Fibroblast of lung (primary cell): Measurements from ENCODE around the gene SRCAP. TPM values are rescaled to one million over a fixed set of nuclear protein-coding genes. Genes with fewer than 3 reads are reported as not detected.

Source experiments
- DNase-seq, 2 donors: peaks; one replicate each; pipeline versions ENCODE4 v3.0.0 to v3.0.0-alpha.2; 2010; ENCODE audit warnings: low read depth in 2 of 2
- H2AFZ ChIP-seq: 2 replicates; pipeline ENCODE4 v1.5.1; 2012; ENCODE audit warnings: low read length, control low read depth, inconsistent platforms
- H3K27ac ChIP-seq: 2 replicates; pipeline ENCODE4 v1.5.1; 2011; ENCODE audit warnings: low read length, control low read depth; ENCODE audit not compliant: insufficient read depth
- H3K27me3 ChIP-seq: 2 replicates; pipeline ENCODE4 v1.5.1; 2011; ENCODE audit warnings: mild to moderate bottlenecking, low read length; ENCODE audit not compliant: control insufficient read depth, insufficient read depth
- H3K36me3 ChIP-seq: 2 replicates; pipeline ENCODE4 v1.5.1; 2011; ENCODE audit warnings: low read length; ENCODE audit not compliant: control insufficient read depth, insufficient read depth
- H3K4me1 ChIP-seq: 2 replicates; pipeline ENCODE4 v1.5.1; 2011; ENCODE audit warnings: low read length; ENCODE audit not compliant: control insufficient read depth, insufficient read depth; ENCODE audit errors: extremely low read depth
- H3K4me2 ChIP-seq: 2 replicates; pipeline ENCODE4 v1.5.1; 2011; ENCODE audit warnings: low read length, control low read depth; ENCODE audit not compliant: insufficient read depth; ENCODE audit errors: extremely low read depth
- H3K4me3 ChIP-seq, 4 experiments: fragments of 200-600 bp in 1 of 4; sonication (generic) in 1 of 4; replicated peaks in 1 of 4; 2 replicates each; pipeline ENCODE4 v1.5.1; 2011 to 2016; ENCODE audit warnings: low read length in 4 of 4, low read depth in 3 of 4, mild to moderate bottlenecking in 3 of 4, control low read depth in 2 of 4, inconsistent platforms in 1 of 4, mixed read lengths in 1 of 4; ENCODE audit not compliant: insufficient read depth in 1 of 4; ENCODE audit errors: control extremely low read depth in 1 of 4
- H3K79me2 ChIP-seq: 2 replicates; pipeline ENCODE4 v1.5.1; 2012; ENCODE audit warnings: mild to moderate bottlenecking, low read length, inconsistent platforms; ENCODE audit not compliant: control insufficient read depth, insufficient read depth
- H3K9ac ChIP-seq: 2 replicates; pipeline ENCODE4 v1.5.1; 2011; ENCODE audit warnings: mild to moderate bottlenecking, low read length, control low read depth; ENCODE audit not compliant: insufficient read depth
- H3K9me3 ChIP-seq: 2 replicates; pipeline ENCODE4 v1.5.1; 2012; ENCODE audit warnings: low read depth, low read length; ENCODE audit not compliant: control insufficient read depth, insufficient read depth
- H4K20me1 ChIP-seq: 2 replicates; pipeline ENCODE4 v1.5.1; 2011; ENCODE audit warnings: low read length; ENCODE audit not compliant: control insufficient read depth, insufficient read depth; ENCODE audit errors: extremely low read depth
- CTCF ChIP-seq, 2 donors: IDR thresholded peaks in 1 of 2; conservative IDR thresholded peaks in 1 of 2; 1 replicate in 1 of 2; 2 replicates in 1 of 2; pipeline ENCODE4 v1.5.1; 2011 to 2012; ENCODE audit warnings: low read length in 2 of 2, control low read depth in 1 of 2, inconsistent platforms in 1 of 2, low read depth in 1 of 2, mild to moderate bottlenecking in 1 of 2
- EZH2 ChIP-seq: IDR thresholded peaks from 2 replicates; pipeline ENCODE4 v1.5.1; 2012; ENCODE audit warnings: low read length, control low read depth, mild to moderate bottlenecking; ENCODE audit errors: missing control alignments
- polyA plus RNA-seq, 2 donors: library from polyadenylated mRNA; depleted of rRNA in 1 of 2; stranded (reverse) in 1 of 2; unstranded in 1 of 2; fragments of >200 nt; gene quantifications; 2 replicates each; pipeline ENCODE4 v1.2.1, GENCODE V29; 2011 to 2012; ENCODE audit warnings: missing spikeins in 1 of 2
- total RNA-seq: library from RNA; depleted of rRNA; stranded (reverse); fragments of >200 nt; gene quantifications from 2 replicates; pipeline ENCODE4 v1.2.1, GENCODE V29; 2014

SRCAP gene
- total and polyA plus RNA-seq, 2 donors (not counting 1 experiment from before 2014, with no cell fraction given) = 3.5 to 14.2 TPM

- peaks cover 18% of the 10 kb centered on the region for H3K79me2 ChIP-seq
- peak overlapping the region; percentile 28 for H3K27ac ChIP-seq
- no peaks in the 10 kb centered on the region for H4K20me1 ChIP-seq
- no peak overlapping the region for H2AFZ ChIP-seq
- peaks cover 4% of the 10 kb centered on the region for H3K4me1 ChIP-seq
- H3K9me3 ChIP-seq = no peaks in the 10 kb centered on the region
- peaks cover 56% of the 10 kb centered on the region for H3K36me3 ChIP-seq
- no peaks in the 10 kb centered on the region for H3K27me3 ChIP-seq
- no peak overlapping the region for H3K9ac ChIP-seq
- no peak overlapping the region for H3K4me2 ChIP-seq
- TF ChIP-seq EZH2 (no peak), CTCF (conservative IDR thresholded peaks at IDR 0.05 in 1 of 2, IDR thresholded peaks at IDR 0.05 in 1 of 2; ENCODE audit: low read depth in 1 of 2, low read length in 2 of 2) (no peak)
- no peak overlapping the region for H3K4me3 ChIP-seq
- no peak for DNase-seq
Observed at GRCh38 chr16:30720694-30721093, 21.7 kb downstream of the SRCAP start.

GRCh38 chr16:30721167-30721566, 22.2 kb downstream of the SRCAP start:
- Histone ChIP-seq H4K20me1 (no peaks in the 10 kb centered on the region), H3K36me3 (peaks cover 53% of the 10 kb centered on the region), H3K27ac (peak overlapping the region; percentile 28), H3K79me2 (peaks cover 16% of the 10 kb centered on the region), H3K9ac (no peak overlapping the region), H3K4me1 (peaks cover 4% of the 10 kb centered on the region), H3K4me3 (no peak overlapping the region), H2AFZ (no peak overlapping the region), H3K27me3 (no peaks in the 10 kb centered on the region), H3K4me2 (no peak overlapping the region), H3K9me3 (no peaks in the 10 kb centered on the region)
- no peak for DNase-seq
- no peak for TF ChIP-seq CTCF (conservative IDR thresholded peaks at IDR 0.05 in 1 of 2, IDR thresholded peaks at IDR 0.05 in 1 of 2; ENCODE audit: low read depth in 1 of 2, low read length in 2 of 2)
- TF ChIP-seq EZH2 = no peak

- no peak overlapping the region for H3K4me2 ChIP-seq
- H3K36me3 ChIP-seq = peaks cover 53% of the 10 kb centered on the region
- H4K20me1 ChIP-seq = no peaks in the 10 kb centered on the region
- peak in 1 of 2 donors; percentile 19 for DNase-seq
- H3K27me3 ChIP-seq = no peaks in the 10 kb centered on the region
- H3K9ac ChIP-seq = no peak overlapping the region
- no peaks in the 10 kb centered on the region for H3K9me3 ChIP-seq
- TF ChIP-seq CTCF (conservative IDR thresholded peaks at IDR 0.05 in 1 of 2, IDR thresholded peaks at IDR 0.05 in 1 of 2; ENCODE audit: low read depth in 1 of 2, low read length in 2 of 2) (no peak), EZH2 (no peak)
- H3K4me3 ChIP-seq = no peak overlapping the region
- H3K4me1 ChIP-seq = peaks cover 4% of the 10 kb centered on the region
- peak overlapping the region; percentile 28 for H3K27ac ChIP-seq
- peaks cover 16% of the 10 kb centered on the region for H3K79me2 ChIP-seq
- no peak overlapping the region for H2AFZ ChIP-seq
Observed at GRCh38 chr16:30721606-30722005, 22.6 kb downstream of the SRCAP start.
